GM21360 (cell line): Measurements from ENCODE around the gene TSPAN18.

Experiments used
- ATAC-seq: cut with Tn5 transposase; IDR thresholded peaks from one replicate; pipeline ENCODE4 v1.9.1; 2021; ENCODE audit warnings: mild to moderate bottlenecking, moderate library complexity; ENCODE audit not compliant: unreplicated experiment

Gene TSPAN18

GRCh38 chr11:44861849-44862557, 135.2 kb downstream of the TSPAN18 start:
- ATAC-seq = peak; percentile 99

GRCh38 chr11:44862558-44863101, 135.9 kb downstream of the TSPAN18 start:
- ATAC-seq = no peak

GRCh38 chr11:44863231-44863630, 136.5 kb downstream of the TSPAN18 start:
- no peak for ATAC-seq

- no peak for ATAC-seq
Measured at GRCh38 chr11:44865866-44866272, 139.1 kb downstream of the TSPAN18 start.

- ATAC-seq = no peak
Measured at GRCh38 chr11:44866286-44866685, 139.5 kb downstream of the TSPAN18 start.

- ATAC-seq = no peak
Measured at GRCh38 chr11:44868021-44868420, 141.3 kb downstream of the TSPAN18 start.

- no peak for ATAC-seq
Measured at GRCh38 chr11:44868455-44869421, 142.0 kb downstream of the TSPAN18 start.

GRCh38 chr11:44870181-44870580, 143.4 kb downstream of the TSPAN18 start:
- ATAC-seq = no peak

- ATAC-seq = no peak
Measured at GRCh38 chr11:44870615-44871176, 143.9 kb downstream of the TSPAN18 start.

- peak; percentile 90 for ATAC-seq
Measured at GRCh38 chr11:44871682-44872081, 144.9 kb downstream of the TSPAN18 start.

GRCh38 chr11:44872556-44872955, 145.8 kb downstream of the TSPAN18 start:
- no peak for ATAC-seq

GRCh38 chr11:44873537-44873936, 146.8 kb downstream of the TSPAN18 start:
- ATAC-seq = no peak

GRCh38 chr11:44874284-44874683, 147.5 kb downstream of the TSPAN18 start:
- no peak for ATAC-seq

- no peak for ATAC-seq
Measured at GRCh38 chr11:44875037-44875436, 148.3 kb downstream of the TSPAN18 start.

- no peak for ATAC-seq
Measured at GRCh38 chr11:44876194-44876723, 149.5 kb downstream of the TSPAN18 start.

- ATAC-seq = no peak
Measured at GRCh38 chr11:44876906-44877305, 150.1 kb downstream of the TSPAN18 start.

GRCh38 chr11:44877571-44878497, 151.1 kb downstream of the TSPAN18 start:
- ATAC-seq = no peak

GRCh38 chr11:44878711-44879110, 151.9 kb downstream of the TSPAN18 start:
- ATAC-seq = no peak

GRCh38 chr11:44879432-44879831, 152.7 kb downstream of the TSPAN18 start:
- ATAC-seq = no peak

GRCh38 chr11:44880511-44880910, 153.7 kb downstream of the TSPAN18 start:
- no peak for ATAC-seq
